Ishikawa (cell line): Measurements from ENCODE around the gene CBLB.

ENCODE experiments used
- EP300 ChIP-seq: IDR thresholded peaks from 2 replicates; pipeline ENCODE4 v1.6.1; 2012; ENCODE audit warnings: borderline replicate concordance
- NFIC ChIP-seq: IDR thresholded peaks from 2 replicates; pipeline ENCODE4 v1.6.1; 2012

- TF ChIP-seq EP300 (no peak), NFIC (no peak)
These were observed 249.2 kb downstream of the CBLB start for GRCh38 chr3:105619651-105620050.
